GM11168 (cell line): ENCODE data around the gene CIBAR2.

ENCODE experiments used
- in situ Hi-C: fragments of 300-500 bp; cut with MboI; formaldehyde crosslinking; loops from one replicate; pipeline ENCODE4 v1.12.0; 2022; ENCODE audit warnings: low sequenced_read_pairs; ENCODE audit not compliant: unreplicated experiment

CIBAR2 gene

GRCh38 chr16:85112364-85112763 is at the start of gene CIBAR2:
CIBAR2 (minus strand) TSS chr16:85112472; CDS start chr16:85112352, 120 bp downstream.
- in situ Hi-C loops = no loop called here

GRCh38 chr16:85159179-85159980 is 47.1 kb upstream of the CIBAR2 start:
- in situ Hi-C loops = no loop called here

- in situ Hi-C loops = no loop called here
Measured at GRCh38 chr16:85158743-85159178, 46.5 kb upstream of the CIBAR2 start.

GRCh38 chr16:85157813-85158742 is 45.8 kb upstream of the CIBAR2 start:
- in situ Hi-C loops = no loop called here

- in situ Hi-C loops = no loop called here
Measured at GRCh38 chr16:85157372-85157771, 45.1 kb upstream of the CIBAR2 start.

GRCh38 chr16:85156869-85157268 is 44.6 kb upstream of the CIBAR2 start:
- in situ Hi-C loops = no loop called here

GRCh38 chr16:85156440-85156839 is 44.2 kb upstream of the CIBAR2 start:
- in situ Hi-C loops = no loop called here

- in situ Hi-C loops = no loop called here
Measured at GRCh38 chr16:85153656-85154091, 41.4 kb upstream of the CIBAR2 start.

- in situ Hi-C loops = no loop called here
Measured at GRCh38 chr16:85153046-85153445, 40.8 kb upstream of the CIBAR2 start.

GRCh38 chr16:85152414-85153030 is 40.2 kb upstream of the CIBAR2 start:
- in situ Hi-C loops = no loop called here

- in situ Hi-C loops = no loop called here
Measured at GRCh38 chr16:85151603-85152413, 39.5 kb upstream of the CIBAR2 start.

- in situ Hi-C loops = no loop called here
Measured at GRCh38 chr16:85151079-85151602, 38.9 kb upstream of the CIBAR2 start.

- in situ Hi-C loops = no loop called here
Measured at GRCh38 chr16:85150331-85150940, 38.2 kb upstream of the CIBAR2 start.

GRCh38 chr16:85149776-85150175 is 37.5 kb upstream of the CIBAR2 start:
- in situ Hi-C loops = no loop called here

- in situ Hi-C loops = no loop called here
Measured at GRCh38 chr16:85148931-85149330, 36.7 kb upstream of the CIBAR2 start.

- in situ Hi-C loops = no loop called here
Measured at GRCh38 chr16:85146922-85147651, 34.8 kb upstream of the CIBAR2 start.

- in situ Hi-C loops = no loop called here
Measured at GRCh38 chr16:85146532-85146797, 34.2 kb upstream of the CIBAR2 start.

GRCh38 chr16:85145734-85146531 is 33.7 kb upstream of the CIBAR2 start:
- in situ Hi-C loops = no loop called here
